K562 (cell line): ENCODE results near the gene WWC2. TPM values are rescaled to one million over a fixed set of nuclear protein-coding genes. Genes with fewer than 3 reads are reported as not detected.
A peak's percentile ranks its signal among the peaks of the same experiment; 100 is the strongest.

Source experiments
- CBX1 ChIP-seq: sonication (generic); IDR thresholded peaks from 2 replicates; pipeline ENCODE4 v1.6.1; 2016; ENCODE audit warnings: antibody characterized with exemption, low read depth, mild to moderate bottlenecking
- GABPA ChIP-seq: fragments of 200-800 bp; sonication (Bioruptor generic); conservative IDR thresholded peaks from 2 replicates; pipeline ENCODE4 v1.6.1; 2016; ENCODE audit warnings: low read depth, missing genetic modification characterization, missing compliant biosample characterization
- HNRNPLL ChIP-seq: fragments of 200-400 bp; formaldehyde crosslinking; IDR thresholded peaks from 2 replicates; pipeline ENCODE4 v1.6.1; 2017; ENCODE audit warnings: low read length, low read depth, mild to moderate bottlenecking; ENCODE audit not compliant: poor library complexity, severe bottlenecking
- MEIS2 ChIP-seq: fragments of 450-650 bp; IDR thresholded peaks from 2 replicates; pipeline ENCODE4 v1.6.1; 2014; ENCODE audit warnings: mild to moderate bottlenecking; ENCODE audit not compliant: partially characterized antibody
- THRB ChIP-seq: fragments of 450-650 bp; formaldehyde crosslinking; conservative IDR thresholded peaks from 2 replicates; pipeline ENCODE4 v1.4.0; 2022; ENCODE audit warnings: mild to moderate bottlenecking, missing genetic modification characterization
- ZNF444 ChIP-seq: fragments of 250-450 bp; sonication (Bioruptor Pico); IDR thresholded peaks from 2 replicates; pipeline ENCODE4 v1.4.0; 2020; ENCODE audit warnings: mild to moderate bottlenecking, moderate library complexity
- ZNF561 ChIP-seq: fragments of 450-650 bp; formaldehyde crosslinking; conservative IDR thresholded peaks from 2 replicates; pipeline ENCODE4 v1.4.0; 2020; ENCODE audit warnings: mild to moderate bottlenecking, moderate library complexity
- ZSCAN29 ChIP-seq: fragments of 450-650 bp; IDR thresholded peaks from 2 replicates; pipeline ENCODE4 v1.6.1; 2017
- polyA plus RNA-seq, 8 experiments: library from polyadenylated mRNA; depleted of rRNA in 4 of 8; stranded (reverse) in 5 of 8; unstranded in 3 of 8; fragments of >200 nt; fragmentation: Nextera tagmentation in 2 of 8; fragmentation: Illumina TruSeq in 1 of 8; extraction: Ambion mirVana in 2 of 8; extraction: Trizol in 1 of 8; gene quantifications; 2 replicates each; pipeline versions ENCODE4 v1.2.1 to v1.2.3, GENCODE V29; 2011 to 2014; ENCODE audit warnings: inconsistent platforms in 1 of 8, missing spikeins in 1 of 8
- total RNA-seq, 7 experiments: library from RNA; depleted of rRNA in 6 of 7; stranded (reverse); fragments of >200 nt in 6 of 7; fragmentation: Illumina TruSeq in 2 of 7; extraction: Trizol in 2 of 7; gene quantifications; 2 replicates each; pipeline versions ENCODE4 v1.2.1 to v1.2.3, GENCODE V29; 2011 to 2021; ENCODE audit warnings: low replicate concordance in 1 of 7
- TF ChIP-seq, protein P1 (sequence below), 2 experiments: fragments of 450-650 bp in 1 of 2; sonication (generic) in 1 of 2; formaldehyde crosslinking in 1 of 2; IDR thresholded peaks; 2 replicates each; pipeline versions ENCODE4 v1.7.1 to v1.9.0; 2016 to 2022; ENCODE audit warnings: inconsistent platforms in 1 of 2, mild to moderate bottlenecking in 1 of 2, missing genetic modification reagents in 1 of 2
- TF ChIP-seq, protein P2 (sequence below): sonication (generic); formaldehyde crosslinking; IDR thresholded peaks from 2 replicates; pipeline ENCODE4 v1.8.0; 2023; ENCODE audit warnings: mild to moderate bottlenecking, missing genetic modification reagents
- TF ChIP-seq, protein P3 (sequence below): fragments of 450-650 bp; IDR thresholded peaks from 2 replicates; pipeline ENCODE4 v1.6.1; 2014; ENCODE audit warnings: low read depth, mild to moderate bottlenecking, moderate library complexity, borderline replicate concordance

WWC2 gene
- total and polyA plus RNA-seq, 9 of the 15 experiments (the other 6 are each of a cell fraction or from before 2014, with no cell fraction given): 3.7 to 39.4 (median 19.6) TPM

DNA sequence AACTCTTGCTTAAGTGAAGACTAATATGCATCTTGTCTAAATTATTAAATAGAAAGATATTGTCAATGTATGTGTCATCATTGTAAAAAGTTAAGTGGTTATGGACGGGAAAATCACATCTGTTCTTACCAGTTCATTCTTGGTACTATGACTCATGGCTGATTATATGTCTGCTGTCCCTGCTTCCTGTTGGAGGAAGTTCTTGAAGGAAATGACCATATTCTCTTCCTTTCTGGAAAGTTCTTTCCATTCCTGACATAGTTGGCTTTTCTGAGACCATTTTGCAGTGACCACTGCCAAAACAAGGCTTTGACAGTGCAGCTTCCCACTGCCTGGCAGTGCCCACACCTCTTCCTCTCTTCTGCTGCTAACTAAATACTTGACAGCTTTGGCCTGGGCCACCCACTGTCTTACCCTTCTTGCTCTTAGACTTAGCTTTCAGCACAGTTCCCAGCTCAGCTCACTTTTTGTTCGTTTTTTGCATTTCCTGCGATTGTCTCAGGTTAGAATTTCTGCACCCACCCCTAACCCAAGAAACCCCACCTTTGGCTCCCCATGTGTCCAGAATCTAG is 236.4 kb downstream of the WWC2 start (continued):
- TF ChIP-seq, protein P1, sequence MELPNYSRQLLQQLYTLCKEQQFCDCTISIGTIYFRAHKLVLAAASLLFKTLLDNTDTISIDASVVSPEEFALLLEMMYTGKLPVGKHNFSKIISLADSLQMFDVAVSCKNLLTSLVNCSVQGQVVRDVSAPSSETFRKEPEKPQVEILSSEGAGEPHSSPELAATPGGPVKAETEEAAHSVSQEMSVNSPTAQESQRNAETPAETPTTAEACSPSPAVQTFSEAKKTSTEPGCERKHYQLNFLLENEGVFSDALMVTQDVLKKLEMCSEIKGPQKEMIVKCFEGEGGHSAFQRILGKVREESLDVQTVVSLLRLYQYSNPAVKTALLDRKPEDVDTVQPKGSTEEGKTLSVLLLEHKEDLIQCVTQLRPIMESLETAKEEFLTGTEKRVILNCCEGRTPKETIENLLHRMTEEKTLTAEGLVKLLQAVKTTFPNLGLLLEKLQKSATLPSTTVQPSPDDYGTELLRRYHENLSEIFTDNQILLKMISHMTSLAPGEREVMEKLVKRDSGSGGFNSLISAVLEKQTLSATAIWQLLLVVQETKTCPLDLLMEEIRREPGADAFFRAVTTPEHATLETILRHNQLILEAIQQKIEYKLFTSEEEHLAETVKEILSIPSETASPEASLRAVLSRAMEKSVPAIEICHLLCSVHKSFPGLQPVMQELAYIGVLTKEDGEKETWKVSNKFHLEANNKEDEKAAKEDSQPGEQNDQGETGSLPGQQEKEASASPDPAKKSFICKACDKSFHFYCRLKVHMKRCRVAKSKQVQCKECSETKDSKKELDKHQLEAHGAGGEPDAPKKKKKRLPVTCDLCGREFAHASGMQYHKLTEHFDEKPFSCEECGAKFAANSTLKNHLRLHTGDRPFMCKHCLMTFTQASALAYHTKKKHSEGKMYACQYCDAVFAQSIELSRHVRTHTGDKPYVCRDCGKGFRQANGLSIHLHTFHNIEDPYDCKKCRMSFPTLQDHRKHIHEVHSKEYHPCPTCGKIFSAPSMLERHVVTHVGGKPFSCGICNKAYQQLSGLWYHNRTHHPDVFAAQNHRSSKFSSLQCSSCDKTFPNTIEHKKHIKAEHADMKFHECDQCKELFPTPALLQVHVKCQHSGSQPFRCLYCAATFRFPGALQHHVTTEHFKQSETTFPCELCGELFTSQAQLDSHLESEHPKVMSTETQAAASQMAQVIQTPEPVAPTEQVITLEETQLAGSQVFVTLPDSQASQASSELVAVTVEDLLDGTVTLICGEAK (IDR thresholded peaks at IDR 0.05): peak; percentile 38; the same call in 1 of the 2 replicates
- TF ChIP-seq, protein P1 (CRISPR knock-in tag; IDR thresholded peaks at IDR 0.05): no peak
- TF ChIP-seq, protein P2, sequence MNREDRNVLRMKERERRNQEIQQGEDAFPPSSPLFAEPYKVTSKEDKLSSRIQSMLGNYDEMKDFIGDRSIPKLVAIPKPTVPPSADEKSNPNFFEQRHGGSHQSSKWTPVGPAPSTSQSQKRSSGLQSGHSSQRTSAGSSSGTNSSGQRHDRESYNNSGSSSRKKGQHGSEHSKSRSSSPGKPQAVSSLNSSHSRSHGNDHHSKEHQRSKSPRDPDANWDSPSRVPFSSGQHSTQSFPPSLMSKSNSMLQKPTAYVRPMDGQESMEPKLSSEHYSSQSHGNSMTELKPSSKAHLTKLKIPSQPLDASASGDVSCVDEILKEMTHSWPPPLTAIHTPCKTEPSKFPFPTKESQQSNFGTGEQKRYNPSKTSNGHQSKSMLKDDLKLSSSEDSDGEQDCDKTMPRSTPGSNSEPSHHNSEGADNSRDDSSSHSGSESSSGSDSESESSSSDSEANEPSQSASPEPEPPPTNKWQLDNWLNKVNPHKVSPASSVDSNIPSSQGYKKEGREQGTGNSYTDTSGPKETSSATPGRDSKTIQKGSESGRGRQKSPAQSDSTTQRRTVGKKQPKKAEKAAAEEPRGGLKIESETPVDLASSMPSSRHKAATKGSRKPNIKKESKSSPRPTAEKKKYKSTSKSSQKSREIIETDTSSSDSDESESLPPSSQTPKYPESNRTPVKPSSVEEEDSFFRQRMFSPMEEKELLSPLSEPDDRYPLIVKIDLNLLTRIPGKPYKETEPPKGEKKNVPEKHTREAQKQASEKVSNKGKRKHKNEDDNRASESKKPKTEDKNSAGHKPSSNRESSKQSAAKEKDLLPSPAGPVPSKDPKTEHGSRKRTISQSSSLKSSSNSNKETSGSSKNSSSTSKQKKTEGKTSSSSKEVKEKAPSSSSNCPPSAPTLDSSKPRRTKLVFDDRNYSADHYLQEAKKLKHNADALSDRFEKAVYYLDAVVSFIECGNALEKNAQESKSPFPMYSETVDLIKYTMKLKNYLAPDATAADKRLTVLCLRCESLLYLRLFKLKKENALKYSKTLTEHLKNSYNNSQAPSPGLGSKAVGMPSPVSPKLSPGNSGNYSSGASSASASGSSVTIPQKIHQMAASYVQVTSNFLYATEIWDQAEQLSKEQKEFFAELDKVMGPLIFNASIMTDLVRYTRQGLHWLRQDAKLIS (CRISPR knock-in tag): no peak
- TF ChIP-seq ZSCAN29 (no peak), ZNF444 (CRISPR knock-in tag) (no peak), THRB (CRISPR knock-in tag) (no peak), MEIS2 (no peak), CBX1 (no peak), ZNF561 (CRISPR knock-in tag) (no peak), HNRNPLL (no peak), GABPA (tag) (peak; percentile 59)
- TF ChIP-seq, protein P3, sequence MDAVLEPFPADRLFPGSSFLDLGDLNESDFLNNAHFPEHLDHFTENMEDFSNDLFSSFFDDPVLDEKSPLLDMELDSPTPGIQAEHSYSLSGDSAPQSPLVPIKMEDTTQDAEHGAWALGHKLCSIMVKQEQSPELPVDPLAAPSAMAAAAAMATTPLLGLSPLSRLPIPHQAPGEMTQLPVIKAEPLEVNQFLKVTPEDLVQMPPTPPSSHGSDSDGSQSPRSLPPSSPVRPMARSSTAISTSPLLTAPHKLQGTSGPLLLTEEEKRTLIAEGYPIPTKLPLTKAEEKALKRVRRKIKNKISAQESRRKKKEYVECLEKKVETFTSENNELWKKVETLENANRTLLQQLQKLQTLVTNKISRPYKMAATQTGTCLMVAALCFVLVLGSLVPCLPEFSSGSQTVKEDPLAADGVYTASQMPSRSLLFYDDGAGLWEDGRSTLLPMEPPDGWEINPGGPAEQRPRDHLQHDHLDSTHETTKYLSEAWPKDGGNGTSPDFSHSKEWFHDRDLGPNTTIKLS: no peak
